Epidermal melanocyte (primary cell): Measurements from ENCODE around the gene MTOR.
"Not testable (repeated sequence)": the region's sequence is repeated elsewhere in the genome, so short reads cannot be mapped to it uniquely, and the experiment has no call there.

Experiments used
- DNase-seq: peaks from one replicate; pipeline ENCODE4 v3.0.0; 2011; ENCODE audit warnings: low spot score; ENCODE audit not compliant: insufficient read length

The MTOR gene

DNA sequence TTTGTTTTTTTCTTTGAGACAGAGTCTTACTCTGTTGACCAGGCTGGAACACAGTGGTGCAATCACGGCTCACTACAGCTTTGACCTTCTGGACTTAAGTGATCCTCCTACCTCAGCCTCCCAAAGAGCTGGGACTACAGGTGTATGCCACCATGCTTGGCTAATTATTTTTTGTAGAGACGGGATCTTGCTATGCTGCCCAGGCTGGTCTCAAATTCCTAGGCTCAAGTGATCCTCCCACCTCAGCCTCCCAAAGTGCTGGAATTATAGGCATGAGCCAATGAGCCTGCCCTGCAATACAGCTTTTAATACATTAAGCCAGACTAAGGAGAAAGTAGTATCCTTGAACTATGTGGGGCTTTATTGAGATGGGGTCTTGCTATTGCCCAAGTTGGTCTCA lies 146.0 kb downstream of the MTOR start:
- DNase-seq, result no peak

DNA sequence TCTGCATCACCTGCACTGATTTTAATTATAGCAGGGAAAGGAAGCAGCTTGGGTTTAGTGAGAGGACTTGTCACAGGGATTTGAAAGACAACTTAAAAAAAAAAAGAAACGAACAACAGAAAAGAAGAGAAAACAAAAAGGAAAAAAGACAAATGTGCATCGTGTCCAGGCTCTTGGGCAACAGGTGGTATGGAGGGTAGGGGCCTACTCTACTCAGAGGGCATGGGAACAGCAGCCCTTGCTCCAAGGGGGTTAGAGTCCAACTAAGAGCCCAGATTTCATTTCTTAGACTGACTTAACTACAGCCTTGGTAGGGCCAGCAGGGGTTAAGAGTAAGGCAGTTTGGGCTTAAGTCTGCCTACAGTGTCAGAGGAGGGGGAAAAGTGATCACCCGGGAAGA lies 147.4 kb downstream of the MTOR start:
- no peak for DNase-seq

- peak; percentile 58 for DNase-seq
Measured at GRCh38 chr1:11109047-11109760, 153.1 kb downstream of the MTOR start.

DNA sequence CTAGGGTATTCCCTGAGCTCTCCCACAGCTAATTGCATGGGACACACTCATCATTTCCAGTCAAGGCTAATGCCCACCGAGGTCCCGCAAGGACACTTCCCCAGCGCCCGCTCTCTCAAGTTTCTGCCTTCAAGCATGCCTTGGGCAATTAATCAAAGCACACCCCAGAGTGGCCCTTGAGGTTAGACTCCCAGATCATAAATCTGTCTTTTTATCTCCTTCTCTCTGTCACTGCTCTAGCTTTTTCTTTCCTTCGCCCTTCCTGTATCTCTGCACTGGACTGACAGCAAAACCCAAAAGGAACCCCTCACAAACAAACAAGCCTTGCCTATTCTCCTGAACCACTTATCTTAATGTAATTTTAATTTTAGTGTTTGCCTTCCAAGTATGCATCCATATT lies 154.8 kb downstream of the MTOR start:
- DNase-seq, result no peak

GRCh38 chr1:11105586-11105985 lies 156.8 kb downstream of the MTOR start:
- DNase-seq, result no peak

DNA sequence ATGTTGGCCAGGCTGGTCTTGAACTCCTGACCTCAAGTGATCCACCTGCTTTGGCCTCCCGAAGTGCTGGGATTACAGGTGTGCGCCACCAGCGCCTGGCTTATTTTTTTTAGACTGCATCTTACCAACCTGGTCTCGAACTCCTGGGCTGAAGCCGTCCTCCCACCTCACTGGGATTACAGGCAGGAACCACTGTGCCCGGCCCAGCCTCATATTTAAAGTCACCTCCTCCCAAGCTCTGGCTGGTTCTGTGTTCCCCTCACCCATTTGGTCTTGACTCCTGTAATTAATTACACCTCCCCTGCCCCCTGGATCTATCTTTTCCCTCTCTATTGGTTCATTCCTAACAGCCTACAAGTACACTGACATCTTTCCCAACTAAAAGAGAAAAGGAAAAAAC lies 161.0 kb downstream of the MTOR start:
- no peak for DNase-seq

DNA sequence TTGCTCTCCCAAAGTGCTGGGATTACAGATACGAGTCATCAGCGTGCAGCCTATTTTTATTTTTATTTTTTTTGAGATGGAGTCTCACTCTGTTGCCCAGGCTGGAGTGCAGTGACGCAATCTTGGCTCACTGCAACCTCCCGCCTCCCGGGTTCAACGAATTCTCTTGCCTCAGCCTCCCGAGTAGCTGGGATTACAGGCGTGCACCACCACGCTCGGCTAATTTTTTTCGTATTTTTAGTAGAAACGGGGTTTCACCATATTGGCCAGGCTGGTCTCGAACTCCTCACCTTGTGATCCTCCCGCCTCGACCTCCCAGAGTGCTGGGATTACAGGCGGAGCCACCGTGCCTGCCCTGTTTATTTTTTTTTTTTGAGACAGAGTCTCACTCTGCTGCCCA lies 161.5 kb downstream of the MTOR start:
- not testable (repeated sequence) for DNase-seq

DNA sequence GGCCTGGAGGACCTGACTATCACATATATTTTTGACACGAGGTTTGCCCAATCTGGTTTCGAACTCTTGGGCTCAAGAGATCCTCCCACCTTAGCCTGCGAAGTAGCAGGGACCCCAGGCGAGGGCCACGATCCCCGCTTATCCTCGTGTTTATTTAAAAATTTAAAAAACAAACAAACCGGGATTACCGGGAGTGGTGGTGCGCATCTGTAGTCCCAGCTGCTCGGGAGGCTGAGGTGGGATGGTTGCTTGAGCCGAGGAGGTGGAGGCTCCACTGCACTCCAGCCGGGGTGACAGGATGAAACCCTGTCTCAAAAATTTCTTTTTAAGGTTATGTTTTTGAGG lies 162.2 kb downstream of the MTOR start:
- DNase-seq, result no peak

DNA sequence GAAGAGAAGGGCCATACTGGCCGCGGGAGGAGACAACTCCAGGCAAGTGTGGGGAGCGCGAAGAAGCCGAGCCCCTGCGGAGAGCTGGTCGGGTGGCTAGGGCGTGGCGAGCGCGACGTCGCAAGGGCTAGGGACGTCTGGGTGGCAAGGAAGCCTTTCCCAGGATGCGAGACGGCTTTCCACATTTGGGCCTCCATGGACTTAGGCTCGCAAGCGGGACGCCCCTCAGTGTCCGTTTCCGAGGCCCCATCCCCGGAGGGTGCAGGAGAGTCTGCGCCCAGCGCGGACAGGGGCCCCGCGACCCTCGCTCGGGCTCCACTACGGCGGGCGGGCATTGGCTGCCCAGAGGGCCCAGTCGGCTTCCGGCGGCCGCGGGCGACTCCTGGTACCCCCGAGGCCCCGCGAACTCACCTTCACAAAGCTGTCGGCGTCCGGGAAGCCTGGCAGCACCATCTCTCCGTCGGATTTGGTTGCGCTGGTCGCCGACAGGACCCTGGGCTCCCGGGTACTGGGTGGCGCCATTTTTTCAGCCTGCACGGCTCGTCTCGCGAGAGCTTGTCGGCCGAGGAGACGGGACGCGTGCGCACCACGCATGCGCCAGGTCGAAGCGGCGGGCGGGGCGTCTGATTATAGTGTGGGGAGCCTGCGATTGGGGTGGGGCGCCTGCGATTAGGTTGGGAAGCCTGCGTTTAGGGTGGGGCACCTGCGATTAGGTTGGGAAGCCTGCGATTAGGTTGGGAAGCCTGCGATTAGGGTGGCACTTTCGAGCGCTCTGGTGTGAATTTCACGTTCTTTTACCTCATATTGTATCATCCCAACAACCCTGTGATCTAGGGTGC lies 162.8 kb downstream of the MTOR start, which contains the start of gene EXOSC10:
Gene EXOSC10, minus strand, starts transcription at position 560 of the 839 bp plus-strand sequence. Its CDS starts 38 bp downstream, at position 522.
- DNase-seq, result peak; percentile 92

- no peak for DNase-seq
Measured at GRCh38 chr1:11098931-11099309, 163.4 kb downstream of the MTOR start.

- DNase-seq, result not testable (repeated sequence)
Measured at GRCh38 chr1:11083784-11084183, 178.6 kb downstream of the MTOR start.

DNA sequence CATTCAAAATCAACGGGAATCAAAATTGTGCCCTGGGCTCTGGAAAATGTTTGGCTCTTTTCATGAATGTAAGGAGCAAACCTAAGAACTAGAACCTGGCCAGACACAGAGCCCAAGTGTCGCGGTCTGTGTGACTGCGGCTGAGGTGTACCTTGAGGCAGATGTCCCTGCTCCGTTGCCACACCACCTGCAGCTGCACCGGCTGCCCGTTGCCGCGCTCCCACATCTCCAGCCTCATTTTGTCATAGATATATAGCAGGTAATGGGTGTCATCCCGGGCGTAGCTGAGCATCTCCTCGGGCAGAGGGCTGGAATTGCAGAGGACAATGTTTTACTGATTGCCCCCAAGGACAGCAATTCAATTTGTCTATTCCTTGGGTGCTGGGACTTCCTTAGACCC lies 181.4 kb downstream of the MTOR start:
- no peak for DNase-seq

GRCh38 chr1:11078631-11079030 lies 183.7 kb downstream of the MTOR start:
- DNase-seq, result no peak

GRCh38 chr1:11073398-11073797 lies 189.0 kb downstream of the MTOR start:
- not testable (repeated sequence) for DNase-seq

DNA sequence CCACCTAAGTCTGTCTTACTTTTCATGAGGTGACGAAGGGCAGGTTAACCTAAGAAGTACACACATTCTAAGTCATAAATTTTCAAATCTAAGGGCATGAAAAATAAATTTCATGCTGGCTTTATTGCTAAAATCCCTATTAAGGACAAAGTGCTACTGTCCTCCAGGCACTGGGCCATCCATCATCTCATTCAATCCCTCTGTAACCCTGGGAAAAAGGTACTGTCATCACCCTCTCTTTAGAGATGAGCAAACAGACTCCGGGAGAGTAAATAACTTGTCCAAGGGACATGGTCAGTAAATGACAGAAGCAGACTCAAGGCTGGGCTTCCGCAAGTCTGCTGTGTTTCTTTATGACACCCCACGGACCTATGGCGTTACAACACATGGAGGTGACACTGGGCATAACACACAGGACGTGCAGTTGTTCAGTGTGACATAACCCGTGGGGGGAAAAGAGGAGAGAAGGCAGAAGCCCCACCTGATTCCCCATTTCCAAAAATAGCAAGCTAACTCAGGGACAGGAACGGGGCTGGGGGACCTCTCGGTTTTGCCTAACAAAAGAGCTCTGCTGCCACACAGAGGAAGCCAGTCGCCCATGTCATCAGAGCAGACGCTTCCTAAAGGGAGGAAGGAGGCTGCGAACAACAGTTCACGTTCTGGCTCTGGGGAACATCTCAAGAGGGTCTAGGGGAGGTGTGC lies 190.0 kb downstream of the MTOR start:
- no peak for DNase-seq

GRCh38 chr1:11071463-11072215 lies 190.7 kb downstream of the MTOR start:
- DNase-seq, result no peak

DNA sequence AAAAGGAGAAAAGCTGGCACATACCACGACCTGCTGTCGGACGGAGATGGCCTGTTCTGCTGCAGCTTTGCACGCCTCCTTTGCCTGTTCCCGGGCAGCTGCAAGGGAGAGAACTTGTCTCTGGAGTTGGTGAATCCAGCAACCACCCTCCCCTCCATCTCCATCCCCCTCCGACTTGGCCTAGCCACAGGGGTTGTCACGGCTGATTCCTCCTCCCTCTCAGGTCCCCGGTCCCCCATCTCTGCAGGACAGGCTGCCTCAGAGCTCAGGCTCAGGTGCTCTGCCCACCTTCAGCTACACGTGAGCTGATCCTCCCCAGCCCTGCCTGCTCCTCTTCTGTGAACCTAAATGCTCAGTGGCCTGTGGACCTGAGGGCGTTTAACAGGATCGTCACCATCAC lies 191.5 kb downstream of the MTOR start:
- DNase-seq, result no peak

DNA sequence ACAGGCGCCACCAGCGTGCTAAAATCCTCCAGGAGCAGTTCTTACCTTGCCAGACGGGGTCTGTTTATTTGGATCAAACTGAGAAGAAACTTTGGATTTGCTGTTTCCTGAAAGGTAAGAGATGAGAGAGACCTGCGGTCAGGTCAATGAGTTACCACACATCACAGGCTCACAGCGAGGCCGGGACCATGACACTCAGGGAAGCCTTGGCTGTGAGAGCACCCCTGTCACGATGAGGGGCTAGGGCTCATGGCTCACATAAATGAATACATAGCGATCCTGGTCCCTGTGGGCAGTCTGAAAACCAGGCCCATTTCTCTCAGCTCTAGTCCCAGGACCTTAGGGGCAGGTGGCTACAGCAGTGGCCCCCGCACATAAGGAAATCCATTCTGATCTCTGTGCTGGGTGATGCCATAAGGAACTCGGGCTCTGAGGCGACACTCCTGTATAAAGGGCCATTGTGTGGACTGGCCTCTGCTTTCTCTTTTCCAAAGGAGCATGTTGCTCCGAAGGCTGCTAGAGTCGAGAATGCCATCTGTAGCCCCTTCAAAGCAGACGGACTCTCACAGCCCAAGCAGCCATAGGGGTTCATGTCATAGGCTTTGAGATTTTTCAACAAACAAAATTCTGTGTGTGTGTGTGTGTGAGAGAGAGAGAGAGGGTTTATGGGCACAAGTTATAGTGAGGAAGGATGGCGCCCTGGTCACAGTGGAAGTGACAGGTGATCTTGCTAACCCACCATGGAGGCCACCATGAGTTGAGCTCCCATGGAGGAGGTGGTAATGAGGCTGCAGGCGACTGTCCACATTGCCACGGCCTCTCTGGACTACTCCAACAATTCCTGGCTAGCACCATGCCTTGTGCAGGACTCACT lies 193.5 kb downstream of the MTOR start:
- no peak for DNase-seq

GRCh38 chr1:11067716-11068599 lies 194.4 kb downstream of the MTOR start:
- DNase-seq, result no peak
